ENCODE data around the gene PMVK. TPM values are rescaled to one million over a fixed set of nuclear protein-coding genes. Genes with fewer than 3 reads are reported as not detected.

PMVK gene
- total RNA-seq, 1 experiment from 2014 or later = 27.1 TPM

GRCh38 chr1:154954541-154954940 is 18.0 kb upstream of the PMVK start:
- no peak for DNase-seq
- intact Hi-C loops (cut with micrococcal nuclease; ENCODE audit: unreplicated experiment) = no loop called here
- CTCF ChIA-PET = interaction anchor here (0.6 to 0.9 kb wide), 2 partner anchors 10 to 15 kb away, joined by 3 read pairs; no protein-coding TSS in a partner anchor

GRCh38 chr1:154953611-154954038 is 17.1 kb upstream of the PMVK start:
- Histone ChIP-seq H4K20me1 (ENCODE audit: insufficient read depth) (no peaks in the 10 kb centered on the region), H3K4me3 (no peak overlapping the region), H3K4me1 (replicated peaks; ENCODE audit: insufficient read depth) (peaks cover 8% of the 10 kb centered on the region; the same call in 1 of the 2 replicates), H3K27me3 (ENCODE audit: insufficient read depth, low read depth) (no peaks in the 10 kb centered on the region), H3K36me3 (ENCODE audit: low read depth) (no peaks in the 10 kb centered on the region), H2AFZ (no peak overlapping the region), H3K9me3 (ENCODE audit: insufficient read depth, low read depth) (no peaks in the 10 kb centered on the region), H3K9me2 (ENCODE audit: insufficient read depth) (no peaks in the 10 kb centered on the region), H3K79me2 (ENCODE audit: low read depth) (no peaks in the 10 kb centered on the region), H3K27ac (no peak overlapping the region), H3F3A (ENCODE audit: insufficient read depth, low read depth) (peaks cover 16% of the 10 kb centered on the region), H3K4me2 (no peak overlapping the region)
- no peak for DNase-seq
- intact Hi-C loops (cut with micrococcal nuclease; ENCODE audit: unreplicated experiment) = no loop called here
- TF ChIP-seq CTCF (conservative IDR thresholded peaks at IDR 0.05) (no peak), EZH2 (IDR thresholded peaks at IDR 0.05; ENCODE audit: low read depth) (no peak)
- no TSS peak for BruUV-seq (replicated peaks)
- ChIA-PET CTCF (interaction anchor here (0.6 kb wide), 1 partner anchor 266 kb away, joined by 3 read pairs; no protein-coding TSS in a partner anchor), POLR2A (ENCODE audit: unreplicated experiment) (no interaction called here)

More at GRCh38 chr1:154954541-154954940, 18.0 kb upstream of the PMVK start:
- POLR2A ChIA-PET (ENCODE audit: unreplicated experiment) = interaction anchor here (0.6 kb wide), 1 partner anchor 38 kb away, joined by 6 read pairs; no protein-coding TSS in a partner anchor
- TF ChIP-seq CTCF (conservative IDR thresholded peaks at IDR 0.05) (no peak), EZH2 (IDR thresholded peaks at IDR 0.05; ENCODE audit: low read depth) (no peak)
- Histone ChIP-seq H3K27me3 (ENCODE audit: insufficient read depth, low read depth) (no peaks in the 10 kb centered on the region), H3K27ac (no peak overlapping the region), H3F3A (ENCODE audit: insufficient read depth, low read depth) (peaks cover 19% of the 10 kb centered on the region), H3K9me2 (ENCODE audit: insufficient read depth) (no peaks in the 10 kb centered on the region), H3K4me2 (no peak overlapping the region), H3K4me3 (no peak overlapping the region), H3K36me3 (ENCODE audit: low read depth) (no peaks in the 10 kb centered on the region), H3K79me2 (ENCODE audit: low read depth) (no peaks in the 10 kb centered on the region), H3K9me3 (ENCODE audit: insufficient read depth, low read depth) (no peaks in the 10 kb centered on the region), H2AFZ (no peak overlapping the region), H4K20me1 (ENCODE audit: insufficient read depth) (no peaks in the 10 kb centered on the region), H3K4me1 (replicated peaks; ENCODE audit: insufficient read depth) (peaks cover 8% of the 10 kb centered on the region; the same call in 1 of the 2 replicates)
- BruUV-seq (replicated peaks) = no TSS peak

- TF ChIP-seq EZH2 (IDR thresholded peaks at IDR 0.05; ENCODE audit: low read depth) (no peak), CTCF (conservative IDR thresholded peaks at IDR 0.05) (no peak)
- H3K36me3 ChIP-seq (ENCODE audit: low read depth) = no peaks in the 10 kb centered on the region
- H3K9me3 ChIP-seq (ENCODE audit: insufficient read depth, low read depth) = no peaks in the 10 kb centered on the region
- no peaks in the 10 kb centered on the region for H4K20me1 ChIP-seq (ENCODE audit: insufficient read depth)
- H3K4me1 ChIP-seq (replicated peaks; ENCODE audit: insufficient read depth) = peaks cover 8% of the 10 kb centered on the region; the same call in 1 of the 2 replicates
- no peak overlapping the region for H3K4me2 ChIP-seq
- no peak for DNase-seq
- POLR2A ChIA-PET (ENCODE audit: unreplicated experiment) = no interaction called here
- no peaks in the 10 kb centered on the region for H3K79me2 ChIP-seq (ENCODE audit: low read depth)
- no peak overlapping the region for H3K27ac ChIP-seq
- H3F3A ChIP-seq (ENCODE audit: insufficient read depth, low read depth) = peaks cover 7% of the 10 kb centered on the region; the same call in 1 of the 2 replicates
- H2AFZ ChIP-seq = no peak overlapping the region
- H3K27me3 ChIP-seq (ENCODE audit: insufficient read depth, low read depth) = no peaks in the 10 kb centered on the region
- H3K4me3 ChIP-seq = no peak overlapping the region
- intact Hi-C loops (cut with micrococcal nuclease; ENCODE audit: unreplicated experiment) = no loop called here
- CTCF ChIA-PET = no interaction called here
- no peaks in the 10 kb centered on the region for H3K9me2 ChIP-seq (ENCODE audit: insufficient read depth)
- no TSS peak for BruUV-seq (replicated peaks)
Observed at GRCh38 chr1:154952664-154953063, 16.1 kb upstream of the PMVK start.

Data from PC-9 (cell line).